ENCODE data around the gene HIRA.

Gene HIRA

DNA sequence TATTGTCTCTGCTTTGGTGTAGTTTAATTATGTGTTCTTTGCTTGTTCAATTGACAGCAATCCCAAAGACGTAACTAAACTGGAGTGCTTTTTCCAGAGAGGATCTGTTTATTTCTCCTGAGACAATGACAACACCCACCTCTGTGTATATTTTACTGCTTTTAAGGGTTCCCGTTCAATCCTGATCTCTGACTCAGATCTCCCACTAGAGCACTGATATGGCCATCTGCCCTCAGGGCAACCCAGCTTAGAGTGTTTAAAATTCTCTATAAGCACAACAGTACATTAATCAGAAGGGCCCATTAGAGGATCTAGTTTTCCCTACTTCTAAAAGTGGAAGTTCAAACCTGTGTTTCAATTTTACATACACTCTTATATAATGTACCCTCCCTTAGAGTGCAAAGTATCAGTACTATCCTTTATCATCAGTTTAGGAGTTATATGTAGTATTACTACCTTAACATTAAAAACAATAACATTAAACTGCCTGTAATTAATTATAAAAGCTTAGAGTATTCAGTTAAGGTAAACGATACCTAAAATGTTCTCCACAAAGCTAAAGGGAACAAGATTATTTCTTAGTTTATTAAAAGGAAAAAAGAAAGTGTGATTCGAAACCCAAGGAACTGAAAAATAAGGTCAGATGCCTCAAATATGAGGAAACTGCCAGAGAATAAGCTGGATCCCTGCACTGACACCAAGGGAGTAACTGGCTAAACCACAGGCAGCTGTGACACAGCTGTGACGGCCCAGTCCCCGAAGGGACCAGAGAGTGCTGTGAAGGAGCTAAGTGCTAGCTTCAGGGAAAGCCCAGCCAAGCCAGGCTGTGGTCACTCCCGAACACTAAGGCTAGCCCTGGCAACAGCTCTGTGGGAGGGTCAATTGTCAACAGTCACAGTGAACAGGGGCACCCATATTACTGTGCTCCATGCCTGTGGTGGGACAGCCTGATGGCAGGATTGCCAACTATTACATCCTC, 32.2 kb upstream of the HIRA start:
- in situ Hi-C loops (cut with HindIII; ENCODE audit: low sequenced_read_pairs) = no loop called here
- H3K4me3 ChIP-seq (ENCODE audit: low read depth, low read length) = no peak overlapping the region
- TF ChIP-seq CTCF (IDR thresholded peaks at IDR 0.05; ENCODE audit: low read depth, low read length, missing control alignments) = no peak
- DNase-seq (ENCODE audit: low read depth) = no peak

DNA sequence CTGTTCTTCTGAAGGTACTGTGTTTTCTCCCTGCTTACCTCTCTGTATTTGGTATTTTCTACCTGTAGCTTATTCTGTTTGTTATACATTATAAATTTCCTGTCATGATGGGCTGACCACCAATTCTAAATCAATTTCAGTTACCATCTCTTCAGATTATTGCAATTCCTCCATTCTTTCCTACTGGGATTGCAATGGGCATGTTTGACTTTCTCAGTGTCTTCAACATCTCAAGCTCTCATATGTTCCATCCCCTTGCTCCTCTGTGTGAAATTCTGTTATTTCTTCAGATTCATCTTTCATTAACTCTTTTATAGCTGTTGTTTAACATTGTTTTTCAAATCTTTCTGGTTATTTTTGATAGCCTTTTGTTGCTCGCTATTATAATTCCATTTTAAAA, 31.5 kb upstream of the HIRA start:
- in situ Hi-C loops (cut with HindIII; ENCODE audit: low sequenced_read_pairs) = no loop called here
- TF ChIP-seq CTCF (IDR thresholded peaks at IDR 0.05; ENCODE audit: low read depth, low read length, missing control alignments) = no peak
- DNase-seq (ENCODE audit: low read depth) = no peak
- no peak overlapping the region for H3K4me3 ChIP-seq (ENCODE audit: low read depth, low read length)

DNA sequence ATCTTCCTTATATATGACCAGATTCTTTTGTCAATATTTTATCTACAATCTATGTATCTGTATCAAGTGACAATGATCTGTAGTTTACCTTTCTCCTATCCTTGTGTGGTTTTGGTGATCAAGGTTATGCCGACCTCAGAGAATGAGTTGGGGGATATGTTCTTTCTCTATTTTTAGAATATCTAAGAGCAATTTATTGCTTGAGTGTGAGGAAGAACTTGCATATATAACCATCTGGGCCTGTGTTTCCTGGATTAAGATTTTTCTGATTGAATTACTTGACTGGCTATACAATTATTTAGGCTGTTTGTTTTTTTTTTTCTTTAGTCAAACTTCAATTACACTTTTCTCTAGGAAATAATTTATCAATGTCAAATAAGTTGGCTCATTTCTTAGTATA, 30.0 kb upstream of the HIRA start:
- no peak for DNase-seq (ENCODE audit: low read depth)
- H3K4me3 ChIP-seq (ENCODE audit: low read depth, low read length) = no peak overlapping the region
- in situ Hi-C loops (cut with HindIII; ENCODE audit: low sequenced_read_pairs) = no loop called here
- TF ChIP-seq CTCF (IDR thresholded peaks at IDR 0.05; ENCODE audit: low read depth, low read length, missing control alignments) = no peak

GRCh38 chr22:19460036-19460435, 28.5 kb upstream of the HIRA start:
- no peak for TF ChIP-seq CTCF (IDR thresholded peaks at IDR 0.05; ENCODE audit: low read depth, low read length, missing control alignments)
- no peak for DNase-seq (ENCODE audit: low read depth)
- in situ Hi-C loops (cut with HindIII; ENCODE audit: low sequenced_read_pairs) = no loop called here
- H3K4me3 ChIP-seq (ENCODE audit: low read depth, low read length) = no peak overlapping the region

- no peak overlapping the region for H3K4me3 ChIP-seq (ENCODE audit: low read depth, low read length)
- no peak for TF ChIP-seq CTCF (IDR thresholded peaks at IDR 0.05; ENCODE audit: low read depth, low read length, missing control alignments)
- in situ Hi-C loops (cut with HindIII; ENCODE audit: low sequenced_read_pairs) = no loop called here
- DNase-seq (ENCODE audit: low read depth) = no peak
Measured at GRCh38 chr22:19457828-19458428, 26.4 kb upstream of the HIRA start.

DNA sequence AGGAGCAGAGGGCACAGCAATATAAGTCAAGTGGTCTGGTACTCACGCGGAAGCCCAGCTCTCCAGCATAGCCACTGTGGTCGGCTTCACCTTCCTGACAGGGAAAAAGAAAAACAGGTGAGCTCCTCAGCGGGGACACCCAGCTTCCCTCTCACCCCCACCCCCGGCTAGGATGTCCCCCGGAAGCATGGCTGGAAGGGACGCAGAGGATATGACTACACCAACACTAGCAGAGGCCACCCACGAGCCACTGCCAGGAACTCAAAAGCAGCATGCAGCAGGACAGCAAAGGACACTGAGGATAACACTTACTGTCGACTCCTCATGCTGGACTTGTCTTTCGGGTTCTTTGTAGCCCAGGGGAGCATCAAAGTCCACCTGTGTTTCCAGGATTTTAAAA, 25.0 kb upstream of the HIRA start:
- no peak for TF ChIP-seq CTCF (IDR thresholded peaks at IDR 0.05; ENCODE audit: low read depth, low read length, missing control alignments)
- no peak for DNase-seq (ENCODE audit: low read depth)
- no peak overlapping the region for H3K4me3 ChIP-seq (ENCODE audit: low read depth, low read length)
- in situ Hi-C loops (cut with HindIII; ENCODE audit: low sequenced_read_pairs) = no loop called here

Data from astrocyte of the cerebellum (primary cell).